ENCODE data around the gene CHST2. TPM values are rescaled to one million over a fixed set of nuclear protein-coding genes. Genes with fewer than 3 reads are reported as not detected.

Gene CHST2
- total RNA-seq, 1 experiment from 2014 or later: 1.7 TPM

DNA sequence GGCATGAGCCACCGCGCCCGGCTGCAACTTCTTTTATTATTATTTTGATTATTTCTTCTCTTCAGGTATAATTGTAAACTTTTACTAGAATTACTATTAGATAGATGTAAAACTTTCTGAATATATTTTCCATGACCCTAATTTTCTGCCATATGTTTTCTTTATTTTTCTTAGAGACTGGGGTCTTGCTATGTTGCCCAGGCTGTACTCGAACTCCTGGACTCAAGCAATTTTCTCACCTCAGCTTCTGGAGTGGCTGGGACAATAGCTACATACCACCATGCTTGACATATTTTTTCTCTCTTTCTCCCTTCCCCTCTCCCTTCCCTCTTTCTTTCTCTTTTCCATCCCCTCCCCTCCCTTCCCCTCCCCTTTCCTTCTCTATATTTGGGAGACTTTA, 29.6 kb upstream of the CHST2 start:
- ATAC-seq (no peak), DNase-seq (ENCODE audit: low read depth, low spot score) (no peak)
- no peaks in the 10 kb centered on the region for H3K4me1 ChIP-seq (ENCODE audit: control insufficient read depth in 1 of 2, insufficient read depth in 2 of 2, low read length in 2 of 2)
- no peak overlapping the region for H2AFZ ChIP-seq (ENCODE audit: low read depth, low read length, poor library complexity, severe bottlenecking)
- H3K79me2 ChIP-seq (ENCODE audit: insufficient read depth, low read length): no peaks in the 10 kb centered on the region
- no peaks in the 10 kb centered on the region for H3K27me3 ChIP-seq (ENCODE audit: insufficient read depth, low read length)
- intact Hi-C loops (cut with micrococcal nuclease): no loop called here
- no peak overlapping the region for H3K4me2 ChIP-seq (ENCODE audit: low read length)
- H3K9me2 ChIP-seq (ENCODE audit: insufficient read depth): no peaks in the 10 kb centered on the region
- ChIA-PET RAD21 (ENCODE audit: low non-redundant PET in 1 of 2, low total read pairs in 2 of 2, uncharacterized antibody in 2 of 2, unreplicated experiment in 2 of 2) (no interaction called here), POLR2A (no interaction called here), CTCF (no interaction called here)
- no TSS peak for BruUV-seq (replicated peaks)
- no peak overlapping the region for H3K27ac ChIP-seq (ENCODE audit: low read depth, low read length)
- TF ChIP-seq, protein P1, sequence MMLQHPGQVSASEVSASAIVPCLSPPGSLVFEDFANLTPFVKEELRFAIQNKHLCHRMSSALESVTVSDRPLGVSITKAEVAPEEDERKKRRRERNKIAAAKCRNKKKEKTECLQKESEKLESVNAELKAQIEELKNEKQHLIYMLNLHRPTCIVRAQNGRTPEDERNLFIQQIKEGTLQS (IDR thresholded peaks at IDR 0.05): no peak
- TF ChIP-seq SRF (IDR thresholded peaks at IDR 0.05; ENCODE audit: low read depth) (no peak), ELF1 (IDR thresholded peaks at IDR 0.05; ENCODE audit: borderline replicate concordance, low read depth) (no peak), ZBTB33 (IDR thresholded peaks at IDR 0.05; ENCODE audit: extremely low read depth, insufficient replicate concordance, low read length) (no peak), JUND (IDR thresholded peaks at IDR 0.05) (no peak), RAD21 (IDR thresholded peaks at IDR 0.05; ENCODE audit: low read depth) (no peak), EZH2 (IDR thresholded peaks at IDR 0.05) (no peak), POLR2AphosphoS5 (IDR thresholded peaks at IDR 0.05; ENCODE audit: low read depth, low read length) (no peak), POLR2A (IDR thresholded peaks at IDR 0.05; ENCODE audit: borderline replicate concordance, extremely low read depth, insufficient read depth, insufficient read length) (no peak), ZNF274 (IDR thresholded peaks at IDR 0.05; ENCODE audit: low read depth, low read length) (no peak), EGR1 (IDR thresholded peaks at IDR 0.05; ENCODE audit: low read depth) (no peak), MAX (IDR thresholded peaks at IDR 0.05) (no peak), CBX3 (IDR thresholded peaks at IDR 0.05; ENCODE audit: low read depth) (no peak), SIN3A (IDR thresholded peaks at IDR 0.05; ENCODE audit: low read depth) (no peak)
- no peak overlapping the region for H3K9ac ChIP-seq (ENCODE audit: low read length)
- no peaks in the 10 kb centered on the region for H3K36me3 ChIP-seq (ENCODE audit: control insufficient read depth in 1 of 2, insufficient read depth in 2 of 2, low read length in 2 of 2)
- no peak overlapping the region for H3K4me3 ChIP-seq (replicated peaks in 1 of 2; ENCODE audit: low read depth in 1 of 2, low read length in 2 of 2)
- H3K9me3 ChIP-seq (ENCODE audit: control insufficient read depth in 1 of 2, insufficient read depth in 1 of 2, low read depth in 1 of 2, low read length in 2 of 2): no peaks in the 10 kb centered on the region
- H4K20me1 ChIP-seq (ENCODE audit: insufficient read depth): no peaks in the 10 kb centered on the region
